GM21576 (cell line): ENCODE data around the gene TNFRSF21.
A peak's percentile ranks its signal among the peaks of the same experiment; 100 is the strongest.
"Not testable (repeated sequence)": the region's sequence is repeated elsewhere in the genome, so short reads cannot be mapped to it uniquely, and the experiment has no call there.

Experiments used
- ATAC-seq: cut with Tn5 transposase; IDR thresholded peaks from one replicate; pipeline ENCODE4 v1.9.1; 2021; ENCODE audit warnings: mild to moderate bottlenecking, moderate library complexity; ENCODE audit not compliant: unreplicated experiment

TNFRSF21 gene

DNA sequence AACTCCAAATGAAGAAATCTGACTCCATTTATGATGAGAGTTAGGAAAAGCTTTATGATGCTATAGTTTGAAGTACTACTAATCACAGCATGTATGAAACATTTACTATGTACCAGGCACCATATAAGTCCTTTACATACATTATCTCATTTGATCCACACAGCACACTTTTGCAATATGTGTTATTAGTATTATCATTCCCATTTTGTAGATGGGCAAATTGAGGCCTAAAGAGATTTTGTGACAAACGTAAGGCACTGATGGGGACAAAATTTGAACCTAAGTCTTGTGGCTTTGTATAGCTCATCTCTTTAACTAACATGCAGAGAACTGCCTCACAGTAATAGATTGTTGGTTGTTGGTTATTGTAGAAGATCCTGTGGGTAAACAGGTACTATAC lies 14.2 kb upstream of the TNFRSF21 start:
- ATAC-seq, result no peak

- ATAC-seq, result no peak
Observed at GRCh38 chr6:47323321-47323720, 13.6 kb upstream of the TNFRSF21 start.

GRCh38 chr6:47321577-47321976 lies 11.9 kb upstream of the TNFRSF21 start:
- no peak for ATAC-seq

- no peak for ATAC-seq
Observed at GRCh38 chr6:47319867-47320266, 10.2 kb upstream of the TNFRSF21 start.

GRCh38 chr6:47319382-47319781 lies 9.7 kb upstream of the TNFRSF21 start:
- ATAC-seq, result no peak

DNA sequence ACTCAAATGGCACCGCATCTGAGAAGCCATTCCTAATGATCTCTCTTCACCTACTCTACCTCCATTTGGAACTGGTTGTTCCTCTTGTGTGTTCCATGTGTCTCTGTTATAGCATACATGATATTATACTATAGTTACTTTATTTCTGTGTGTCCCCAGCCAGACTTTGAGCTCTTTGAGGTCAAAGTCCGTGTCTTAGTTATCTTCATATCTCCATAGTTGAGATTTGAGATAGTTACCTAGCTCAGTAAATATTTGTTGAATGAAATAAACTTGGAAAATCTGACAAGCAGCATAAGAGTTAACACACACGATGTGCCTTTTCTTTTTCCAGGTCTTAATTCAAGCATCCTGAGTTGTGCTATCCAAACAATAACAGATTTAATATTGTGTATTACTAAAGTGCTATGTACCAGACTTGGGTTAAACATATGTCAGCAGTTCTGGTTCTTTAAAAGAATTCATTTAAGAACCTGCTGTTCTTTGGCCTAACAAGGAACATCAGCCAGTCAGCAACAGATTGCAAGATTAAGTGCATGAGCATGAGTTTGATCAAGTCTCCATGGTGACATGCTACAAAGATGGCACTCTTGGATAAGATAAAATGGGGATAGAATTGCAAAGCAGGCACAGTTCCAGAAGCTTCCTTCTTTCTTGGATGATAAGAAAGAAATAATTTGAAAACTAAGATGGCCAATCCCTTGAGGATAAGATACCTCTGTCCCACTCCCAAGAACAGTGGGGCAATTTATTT lies 8.7 kb upstream of the TNFRSF21 start:
- ATAC-seq, result no peak

DNA sequence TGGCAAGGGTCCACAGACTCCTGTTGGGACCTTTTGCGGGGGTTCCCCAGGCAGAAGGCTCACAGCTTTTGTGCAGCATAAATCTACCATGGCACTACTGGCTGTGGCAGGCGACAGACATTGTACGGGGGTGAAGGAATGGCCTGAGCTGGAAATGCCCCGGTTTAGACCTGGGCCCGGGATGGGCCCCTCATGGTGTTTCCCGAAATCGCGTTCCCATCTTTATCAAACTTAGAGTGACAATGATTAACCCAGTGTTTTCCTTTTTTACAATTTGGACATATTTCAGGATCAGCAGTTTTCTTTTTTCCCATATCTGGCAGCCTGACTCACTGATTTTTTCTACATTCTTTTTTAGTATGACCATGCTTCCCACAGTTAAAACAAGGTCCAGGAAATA lies 5.5 kb upstream of the TNFRSF21 start:
- ATAC-seq, result not testable (repeated sequence)

GRCh38 chr6:47310131-47310480 lies 401 bp upstream of the TNFRSF21 start:
- ATAC-seq, result no peak

GRCh38 chr6:47308552-47309290 lies 984 bp downstream of the TNFRSF21 start:
- no peak for ATAC-seq

- ATAC-seq, result no peak
Observed at GRCh38 chr6:47308198-47308517, 1.5 kb downstream of the TNFRSF21 start.

GRCh38 chr6:47307362-47308197 lies 2.1 kb downstream of the TNFRSF21 start:
- ATAC-seq, result no peak

DNA sequence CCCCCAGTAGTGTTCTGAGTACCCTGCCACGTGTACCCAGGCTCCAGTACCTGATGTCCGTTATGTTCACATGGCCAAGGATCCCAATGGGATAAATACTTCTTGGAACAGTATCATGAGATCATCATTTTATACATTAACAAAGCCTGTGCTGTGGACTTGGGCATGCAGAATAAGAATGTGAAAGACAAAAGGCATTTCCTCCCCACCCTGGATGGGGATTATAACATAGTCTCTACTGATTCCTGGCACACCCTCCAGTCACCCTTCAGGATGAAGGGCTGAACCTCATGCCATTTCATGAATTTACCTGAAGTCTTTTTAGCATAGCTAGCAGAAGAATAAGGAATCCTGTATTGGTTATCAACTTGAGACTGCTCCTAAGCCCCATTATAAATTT lies 2.8 kb downstream of the TNFRSF21 start:
- ATAC-seq, result no peak

- no peak for ATAC-seq
Observed at GRCh38 chr6:47303861-47304260, 5.8 kb downstream of the TNFRSF21 start.

- no peak for ATAC-seq
Observed at GRCh38 chr6:47303342-47303741, 6.4 kb downstream of the TNFRSF21 start.

- peak; percentile 79 for ATAC-seq
Observed at GRCh38 chr6:47302043-47302442, 7.7 kb downstream of the TNFRSF21 start.

DNA sequence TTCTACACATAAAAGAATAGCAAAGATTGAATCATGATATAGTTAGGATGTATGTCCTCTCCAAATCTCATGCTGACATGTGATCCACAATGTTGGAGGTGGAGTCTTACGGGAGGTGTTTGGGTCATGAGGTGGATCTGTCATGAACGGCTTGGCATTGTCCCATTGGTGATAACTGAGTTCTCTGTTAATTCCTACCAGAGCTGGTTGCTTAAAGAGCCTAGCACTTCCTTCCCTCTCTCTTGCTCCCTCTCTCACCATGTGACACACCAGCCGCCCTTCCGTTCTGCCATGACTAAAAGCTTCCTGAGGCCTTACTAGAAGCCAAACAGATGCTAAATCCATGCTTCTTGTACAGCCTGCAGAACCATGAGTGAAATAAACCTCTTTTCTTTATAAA lies 8.3 kb downstream of the TNFRSF21 start:
- no peak for ATAC-seq

GRCh38 chr6:47300417-47300816 lies 9.3 kb downstream of the TNFRSF21 start:
- no peak for ATAC-seq

- ATAC-seq, result no peak
Observed at GRCh38 chr6:47299965-47300364, 9.7 kb downstream of the TNFRSF21 start.

DNA sequence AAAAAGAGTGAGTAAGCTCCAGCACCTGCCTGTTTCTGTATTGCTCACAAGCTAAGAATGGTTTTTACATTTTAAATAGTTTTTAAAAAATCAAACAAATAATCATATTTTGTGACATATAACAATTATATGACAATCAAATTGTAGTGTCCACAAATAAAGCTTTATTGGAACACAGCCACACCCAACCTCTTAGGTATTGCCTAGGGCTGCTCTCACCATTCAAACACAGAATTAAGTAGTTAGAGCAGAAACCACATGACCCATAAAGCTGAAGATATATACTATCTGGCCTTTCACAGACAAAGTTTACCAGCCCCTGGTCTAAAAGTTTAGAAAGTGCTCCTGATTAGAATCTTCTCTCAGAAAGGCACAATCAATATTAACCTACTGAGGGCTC lies 11.2 kb downstream of the TNFRSF21 start:
- ATAC-seq, result no peak

GRCh38 chr6:47294990-47295389 lies 14.7 kb downstream of the TNFRSF21 start:
- ATAC-seq, result no peak

DNA sequence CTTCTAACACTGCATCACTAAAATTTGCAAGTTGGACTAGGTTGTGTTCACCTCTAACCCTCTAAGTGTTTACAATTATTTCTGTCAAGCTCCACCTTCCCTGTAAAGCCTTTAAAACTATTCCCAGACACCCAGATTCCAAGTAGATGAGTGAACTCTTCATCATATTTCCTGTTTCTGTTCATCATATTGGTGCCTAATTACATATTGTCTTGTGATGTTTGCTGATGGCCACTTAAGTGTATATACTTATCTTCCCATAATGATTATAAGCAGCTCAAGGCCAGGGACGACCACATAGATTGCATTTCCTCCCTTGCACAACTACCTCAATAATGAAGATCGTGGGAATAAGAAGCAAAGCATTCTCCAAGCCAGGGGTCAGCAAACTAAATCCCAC lies 16.8 kb downstream of the TNFRSF21 start:
- no peak for ATAC-seq

GRCh38 chr6:47292027-47292426 lies 17.7 kb downstream of the TNFRSF21 start:
- ATAC-seq, result no peak
